Fibroblast of mammary gland (primary cell): ENCODE results near the gene IL1RAPL2.

Source experiments
- DNase-seq: peaks from one replicate; pipeline ENCODE4 v3.0.0-alpha.2; 2010; ENCODE audit warnings: low read depth
- H3K4me3 ChIP-seq: 2 replicates; pipeline ENCODE4 v1.5.1; 2011; ENCODE audit warnings: low read depth, mild to moderate bottlenecking, low read length, moderate library complexity; ENCODE audit not compliant: control insufficient read depth
- TF ChIP-seq, protein P1 (sequence below): conservative IDR thresholded peaks from 2 replicates; pipeline ENCODE4 v1.5.1; 2011; ENCODE audit warnings: low read depth, low read length, inconsistent platforms; ENCODE audit not compliant: control insufficient read depth, insufficient read depth

Gene IL1RAPL2

DNA sequence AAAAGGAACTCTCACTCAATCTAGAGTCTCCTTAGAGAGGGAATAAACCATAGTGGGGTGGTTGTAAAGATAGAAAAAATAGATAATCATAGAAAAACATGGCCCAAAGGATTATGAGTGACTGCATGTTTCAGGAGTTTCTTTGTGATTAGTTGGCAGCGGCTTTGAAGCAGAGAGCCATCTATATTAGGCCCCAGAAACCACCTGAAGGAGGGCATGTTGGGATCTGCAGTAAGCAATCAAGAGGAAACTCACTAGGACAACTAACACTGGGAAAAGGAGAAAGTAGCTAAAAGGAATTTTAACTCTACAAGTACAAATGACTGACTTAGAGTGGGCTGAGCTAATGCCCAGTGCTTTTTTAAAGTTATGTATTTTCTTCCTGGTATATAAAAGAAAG, 987.1 kb downstream of the IL1RAPL2 start:
- DNase-seq, result no peak
- TF ChIP-seq, protein P1, sequence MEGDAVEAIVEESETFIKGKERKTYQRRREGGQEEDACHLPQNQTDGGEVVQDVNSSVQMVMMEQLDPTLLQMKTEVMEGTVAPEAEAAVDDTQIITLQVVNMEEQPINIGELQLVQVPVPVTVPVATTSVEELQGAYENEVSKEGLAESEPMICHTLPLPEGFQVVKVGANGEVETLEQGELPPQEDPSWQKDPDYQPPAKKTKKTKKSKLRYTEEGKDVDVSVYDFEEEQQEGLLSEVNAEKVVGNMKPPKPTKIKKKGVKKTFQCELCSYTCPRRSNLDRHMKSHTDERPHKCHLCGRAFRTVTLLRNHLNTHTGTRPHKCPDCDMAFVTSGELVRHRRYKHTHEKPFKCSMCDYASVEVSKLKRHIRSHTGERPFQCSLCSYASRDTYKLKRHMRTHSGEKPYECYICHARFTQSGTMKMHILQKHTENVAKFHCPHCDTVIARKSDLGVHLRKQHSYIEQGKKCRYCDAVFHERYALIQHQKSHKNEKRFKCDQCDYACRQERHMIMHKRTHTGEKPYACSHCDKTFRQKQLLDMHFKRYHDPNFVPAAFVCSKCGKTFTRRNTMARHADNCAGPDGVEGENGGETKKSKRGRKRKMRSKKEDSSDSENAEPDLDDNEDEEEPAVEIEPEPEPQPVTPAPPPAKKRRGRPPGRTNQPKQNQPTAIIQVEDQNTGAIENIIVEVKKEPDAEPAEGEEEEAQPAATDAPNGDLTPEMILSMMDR, result no peak
- no peak overlapping the region for H3K4me3 ChIP-seq

DNA sequence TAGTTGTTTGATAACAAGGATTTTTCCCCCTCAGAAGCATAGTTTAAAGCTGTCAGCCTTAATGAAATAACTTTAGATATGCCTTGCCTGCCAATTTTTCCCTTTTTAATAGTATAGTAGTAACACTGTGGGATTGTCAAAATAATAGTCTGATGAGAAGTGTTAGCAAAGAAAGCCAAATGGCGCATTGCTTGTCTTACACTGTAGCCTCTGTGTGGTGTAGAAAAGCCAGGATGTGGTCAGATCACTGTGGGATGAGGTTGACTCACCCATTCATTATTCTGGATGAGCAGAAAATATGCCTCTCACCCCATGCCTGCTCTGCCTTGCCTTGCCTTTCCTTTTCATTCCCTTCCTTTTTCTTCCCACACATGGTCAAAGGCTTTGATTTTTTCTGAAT, 998.5 kb downstream of the IL1RAPL2 start:
- TF ChIP-seq, protein P1, result no peak
- DNase-seq, result peak; percentile 90
- no peak overlapping the region for H3K4me3 ChIP-seq

DNA sequence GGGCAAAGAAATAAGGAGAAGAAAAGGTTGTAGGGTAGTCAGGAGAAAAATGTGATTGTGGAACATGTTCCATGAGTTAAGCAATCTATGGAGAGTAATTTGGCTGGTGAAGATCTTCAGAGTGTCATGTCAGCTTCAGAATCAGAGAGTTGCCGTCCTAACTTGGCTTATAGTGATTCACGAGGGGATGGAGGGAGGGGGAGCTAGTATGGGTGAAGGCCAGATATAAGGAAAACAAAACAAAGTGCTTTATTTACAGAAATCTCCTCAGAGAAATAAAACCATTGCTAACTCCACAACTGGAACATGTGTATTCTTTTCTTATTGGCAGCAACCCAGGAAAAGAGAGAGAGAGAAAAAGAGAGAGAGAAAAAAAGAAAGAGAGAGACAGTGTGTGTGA, 999.9 kb downstream of the IL1RAPL2 start:
- peak; percentile 32 for DNase-seq
- H3K4me3 ChIP-seq, result no peak overlapping the region
- TF ChIP-seq, protein P1, result no peak

DNA sequence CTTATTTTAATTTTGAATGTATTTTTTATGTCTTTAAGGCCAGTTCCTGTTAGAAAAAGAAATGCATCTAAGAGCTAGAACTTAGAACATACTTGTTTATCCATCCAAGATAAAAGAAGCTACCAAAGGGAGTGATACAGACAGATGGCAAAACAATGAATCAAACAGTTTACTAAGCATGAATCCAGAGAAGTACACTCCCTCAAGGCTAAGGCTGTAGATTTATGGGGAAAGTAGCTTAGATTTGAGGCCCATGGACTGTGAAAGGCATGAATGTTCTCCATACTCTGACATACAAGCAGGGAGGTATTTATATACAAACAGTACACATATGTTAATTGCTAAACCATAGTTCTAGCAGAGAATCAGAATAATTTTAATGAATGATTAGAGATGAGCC, 1001.1 kb downstream of the IL1RAPL2 start:
- H3K4me3 ChIP-seq, result no peak overlapping the region
- DNase-seq, result peak; percentile 16
- TF ChIP-seq, protein P1, result no peak

DNA sequence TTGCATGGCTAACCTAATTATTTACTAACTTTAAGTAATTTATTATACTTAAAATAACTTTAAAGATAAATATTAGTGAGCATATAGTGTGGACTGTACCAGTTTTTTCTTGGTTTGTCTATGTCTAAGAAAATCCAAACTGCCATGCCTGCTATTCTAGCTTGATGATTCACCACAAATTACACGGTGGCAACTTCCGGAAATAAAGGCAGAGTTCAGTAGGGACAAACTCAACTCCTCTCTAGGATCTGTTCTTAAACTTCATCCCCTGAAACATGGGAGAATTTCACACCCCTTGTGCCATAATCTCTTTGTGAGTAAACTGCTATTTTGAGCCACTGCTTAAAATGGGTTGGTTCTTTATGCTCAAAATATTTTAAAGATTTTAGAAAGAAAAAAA, 1042.7 kb downstream of the IL1RAPL2 start:
- H3K4me3 ChIP-seq, result no peak overlapping the region
- DNase-seq, result peak; percentile 5
- TF ChIP-seq, protein P1, result no peak

DNA sequence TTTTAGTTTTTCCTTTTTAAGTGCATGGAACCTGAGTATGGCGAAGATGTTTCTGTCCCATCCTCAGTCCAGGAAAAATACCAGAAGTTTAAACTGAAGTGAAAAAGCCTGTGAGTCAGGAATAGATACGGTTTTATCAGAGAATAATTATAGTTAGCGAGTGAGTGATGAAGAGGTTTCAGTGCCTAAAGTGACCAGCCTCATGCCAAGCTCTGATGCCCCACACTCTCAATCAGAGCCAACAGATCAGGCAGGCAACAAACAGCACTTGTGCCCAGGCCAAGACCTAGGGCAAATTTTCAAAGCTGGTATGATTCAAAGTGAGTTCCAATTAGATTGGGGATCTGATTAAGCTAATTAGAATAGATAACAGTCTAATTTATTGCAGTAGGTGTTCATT, 1043.5 kb downstream of the IL1RAPL2 start:
- no peak overlapping the region for H3K4me3 ChIP-seq
- TF ChIP-seq, protein P1, result no peak
- no peak for DNase-seq

DNA sequence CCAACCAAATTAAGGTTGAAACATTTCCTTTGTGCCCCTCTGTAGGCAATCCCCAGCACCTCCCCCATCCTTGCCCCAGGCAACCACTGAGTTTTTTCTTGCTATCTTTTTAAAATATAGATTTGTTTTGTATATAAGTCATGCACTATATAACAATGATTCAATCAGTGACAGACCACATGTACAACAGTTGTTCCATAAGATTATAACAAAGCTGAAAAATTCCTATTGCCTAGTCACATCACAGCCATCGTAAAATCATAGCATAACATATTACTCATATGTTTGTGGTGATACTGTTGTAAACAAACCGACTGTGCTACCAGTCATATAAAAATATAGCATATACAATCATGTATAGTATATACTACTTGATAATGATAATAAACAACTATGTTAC, 1044.4 kb downstream of the IL1RAPL2 start:
- H3K4me3 ChIP-seq, result no peak overlapping the region
- TF ChIP-seq, protein P1, result no peak
- DNase-seq, result peak; percentile 37
